Stimulated activated CD4-positive, alpha-beta T cell treated with anti-CD3 and anti-CD28 coated beads, Interleukin-4, amount 100 ng/mL, for 4 hours (primary cell): ENCODE data around the gene N4BP2L1.
A peak's percentile ranks its signal among the peaks of the same experiment; 100 is the strongest.

Experiments used
- DNase-seq, 2 experiments: peaks; one replicate each; pipeline ENCODE4 v3.0.0-alpha.2; 2020

N4BP2L1 gene

GRCh38 chr13:32430018-32430747 is 2.3 kb upstream of the N4BP2L1 start:
- DNase-seq = no peak

GRCh38 chr13:32429433-32429909 is 1.5 kb upstream of the N4BP2L1 start:
- DNase-seq = no peak

GRCh38 chr13:32428581-32429432 is 877 bp upstream of the N4BP2L1 start:
- DNase-seq = no peak

GRCh38 chr13:32426990-32427851 is 709 bp downstream of the N4BP2L1 start:
- peak; percentile 48 to 56 for DNase-seq

- DNase-seq = peak; percentile 20 to 30
Observed at GRCh38 chr13:32426191-32426989, 1.5 kb downstream of the N4BP2L1 start.

GRCh38 chr13:32425158-32425557 is 2.8 kb downstream of the N4BP2L1 start:
- DNase-seq = no peak

GRCh38 chr13:32423592-32423991 is 4.3 kb downstream of the N4BP2L1 start:
- no peak for DNase-seq

GRCh38 chr13:32419862-32420261 is 8.1 kb downstream of the N4BP2L1 start:
- DNase-seq = no peak

GRCh38 chr13:32417995-32418394 is 9.9 kb downstream of the N4BP2L1 start:
- DNase-seq = no peak

- no peak for DNase-seq
Observed at GRCh38 chr13:32415019-32415418, 12.9 kb downstream of the N4BP2L1 start.

- no peak for DNase-seq
Observed at GRCh38 chr13:32414580-32414979, 13.3 kb downstream of the N4BP2L1 start.

- no peak for DNase-seq
Observed at GRCh38 chr13:32413284-32413683, 14.6 kb downstream of the N4BP2L1 start.

GRCh38 chr13:32409561-32410421 is 18.1 kb downstream of the N4BP2L1 start:
- no peak for DNase-seq

GRCh38 chr13:32409001-32409313 is 19.0 kb downstream of the N4BP2L1 start:
- no peak for DNase-seq

GRCh38 chr13:32408296-32409000 is 19.5 kb downstream of the N4BP2L1 start:
- no peak for DNase-seq

- DNase-seq = no peak
Observed at GRCh38 chr13:32407854-32408253, 20.1 kb downstream of the N4BP2L1 start.

GRCh38 chr13:32403108-32403507 is 24.8 kb downstream of the N4BP2L1 start:
- DNase-seq = no peak

- DNase-seq = no peak
Observed at GRCh38 chr13:32391101-32391619, 36.8 kb downstream of the N4BP2L1 start.

GRCh38 chr13:32390484-32390883 is 37.4 kb downstream of the N4BP2L1 start:
- DNase-seq = no peak

- DNase-seq = no peak
Observed at GRCh38 chr13:32390048-32390447, 37.9 kb downstream of the N4BP2L1 start.
